C4-2B (cell line): ENCODE data around the gene PRPF8.

Source experiments
- CTCF ChIP-seq: fragments of 450-650 bp; conservative IDR thresholded peaks from 2 replicates; pipeline ENCODE4 v1.5.1; 2017; ENCODE audit warnings: mild to moderate bottlenecking
- ZFX ChIP-seq: fragments of 450-650 bp; IDR thresholded peaks from 2 replicates; pipeline ENCODE4 v1.6.1; 2017

GRCh38 chr17:1640329-1641064 is 44.2 kb downstream of the PRPF8 start:
- TF ChIP-seq CTCF (no peak), ZFX (no peak)
